Measurements from ENCODE around the gene TMEM131.

Gene TMEM131

GRCh38 chr2:97735161-97735561 is 260.6 kb downstream of the TMEM131 start:
- no peak for DNase-seq (ENCODE audit: extremely low read depth, insufficient read length)
- no peaks in the 10 kb centered on the region for H3K36me3 ChIP-seq (ENCODE audit: control insufficient read depth, insufficient read depth, low read length)
- TF ChIP-seq CTCF (IDR thresholded peaks at IDR 0.05; ENCODE audit: insufficient read depth, low read length, poor library complexity, severe bottlenecking), result no peak
- no peaks in the 10 kb centered on the region for H3K27me3 ChIP-seq (replicated peaks; ENCODE audit: control insufficient read depth, insufficient read depth, low read length)
- no peak overlapping the region for H3K4me3 ChIP-seq (replicated peaks; ENCODE audit: low read depth, low read length)

DNA sequence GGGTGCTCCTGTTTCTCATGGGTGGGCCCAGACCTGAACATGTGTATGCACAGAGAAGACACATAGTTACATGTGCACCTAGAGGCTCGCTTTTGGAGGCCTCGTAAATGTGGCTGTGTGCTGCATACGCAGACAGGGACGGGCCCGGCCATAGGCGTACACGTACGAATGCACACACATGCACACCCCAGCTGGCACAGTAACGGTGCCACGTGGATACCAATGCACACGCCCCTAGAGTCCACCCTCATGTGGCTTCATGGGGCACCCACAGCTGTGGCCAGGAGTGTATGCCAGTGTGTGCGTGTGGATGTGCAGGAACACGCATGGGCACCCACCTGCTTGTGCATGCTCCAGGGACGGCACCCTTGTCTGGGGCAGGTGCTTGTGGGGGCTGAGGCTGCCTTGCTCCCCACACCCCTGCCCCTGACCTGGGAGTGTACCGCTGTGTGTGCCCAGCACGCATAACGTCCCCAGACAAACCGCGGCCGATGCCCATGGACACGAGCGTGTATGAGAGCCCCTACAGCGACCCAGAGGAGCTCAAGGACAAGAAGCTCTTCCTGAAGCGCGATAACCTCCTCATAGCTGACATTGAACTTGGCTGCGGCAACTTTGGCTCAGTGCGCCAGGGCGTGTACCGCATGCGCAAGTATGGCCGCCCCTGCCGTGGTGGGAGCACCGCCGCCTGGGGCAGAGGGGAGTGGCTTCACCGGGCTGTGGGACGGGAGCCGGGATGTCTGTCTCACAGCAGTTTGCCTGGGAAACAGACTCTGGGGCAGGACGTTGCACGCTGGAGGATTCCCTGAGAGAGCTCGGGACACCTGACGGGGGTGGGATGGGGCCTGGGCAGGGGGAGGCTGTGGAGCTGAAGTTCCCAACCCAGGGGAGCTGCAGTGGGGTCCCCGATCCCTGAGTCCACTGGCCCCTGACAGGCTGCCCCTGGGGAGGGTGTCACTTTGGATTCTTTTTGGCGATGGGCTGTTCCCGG is 261.4 kb downstream of the TMEM131 start:
- Histone ChIP-seq H3K27me3 (replicated peaks; ENCODE audit: control insufficient read depth, insufficient read depth, low read length) (no peaks in the 10 kb centered on the region), H3K4me3 (replicated peaks; ENCODE audit: low read depth, low read length) (no peak overlapping the region), H3K36me3 (ENCODE audit: control insufficient read depth, insufficient read depth, low read length) (no peaks in the 10 kb centered on the region)
- TF ChIP-seq CTCF (IDR thresholded peaks at IDR 0.05; ENCODE audit: insufficient read depth, low read length, poor library complexity, severe bottlenecking), result no peak
- DNase-seq (ENCODE audit: extremely low read depth, insufficient read length), result no peak

DNA sequence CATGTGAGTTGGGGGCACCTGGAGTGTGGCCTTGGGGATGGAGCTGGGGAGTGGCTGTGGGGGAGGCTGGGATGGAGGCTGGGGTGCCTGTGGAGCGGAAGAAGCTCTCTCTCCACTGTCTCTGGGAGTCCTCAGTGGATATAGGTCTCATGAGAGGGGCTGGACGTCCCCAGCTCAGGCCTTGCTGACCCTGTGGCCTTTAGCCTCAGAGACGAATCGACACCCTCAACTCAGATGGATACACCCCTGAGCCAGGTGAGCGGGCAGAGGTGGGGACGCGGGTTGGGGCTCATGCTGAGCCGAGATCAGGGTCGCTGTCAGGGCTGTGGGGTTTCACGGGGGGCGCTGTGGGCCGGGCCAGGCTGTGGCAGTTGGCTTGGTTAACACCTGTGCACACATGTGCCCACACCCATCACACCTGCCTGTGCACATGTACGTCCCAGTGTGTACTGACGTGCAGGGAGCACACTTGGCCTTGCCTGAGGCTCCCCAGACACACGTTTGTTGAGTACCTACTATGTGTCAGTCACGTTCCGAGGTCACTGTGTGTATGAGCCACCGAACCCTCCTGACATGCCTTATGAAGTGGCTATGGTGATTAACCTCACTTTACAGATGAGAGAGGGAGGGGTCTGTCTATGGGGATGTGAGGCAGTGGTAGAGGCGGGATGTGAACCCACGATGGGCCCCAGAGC is 262.3 kb downstream of the TMEM131 start:
- no peak for DNase-seq (ENCODE audit: extremely low read depth, insufficient read length)
- no peak for TF ChIP-seq CTCF (IDR thresholded peaks at IDR 0.05; ENCODE audit: insufficient read depth, low read length, poor library complexity, severe bottlenecking)
- Histone ChIP-seq H3K4me3 (replicated peaks; ENCODE audit: low read depth, low read length) (no peak overlapping the region), H3K27me3 (replicated peaks; ENCODE audit: control insufficient read depth, insufficient read depth, low read length) (no peaks in the 10 kb centered on the region), H3K36me3 (ENCODE audit: control insufficient read depth, insufficient read depth, low read length) (no peaks in the 10 kb centered on the region)

DNA sequence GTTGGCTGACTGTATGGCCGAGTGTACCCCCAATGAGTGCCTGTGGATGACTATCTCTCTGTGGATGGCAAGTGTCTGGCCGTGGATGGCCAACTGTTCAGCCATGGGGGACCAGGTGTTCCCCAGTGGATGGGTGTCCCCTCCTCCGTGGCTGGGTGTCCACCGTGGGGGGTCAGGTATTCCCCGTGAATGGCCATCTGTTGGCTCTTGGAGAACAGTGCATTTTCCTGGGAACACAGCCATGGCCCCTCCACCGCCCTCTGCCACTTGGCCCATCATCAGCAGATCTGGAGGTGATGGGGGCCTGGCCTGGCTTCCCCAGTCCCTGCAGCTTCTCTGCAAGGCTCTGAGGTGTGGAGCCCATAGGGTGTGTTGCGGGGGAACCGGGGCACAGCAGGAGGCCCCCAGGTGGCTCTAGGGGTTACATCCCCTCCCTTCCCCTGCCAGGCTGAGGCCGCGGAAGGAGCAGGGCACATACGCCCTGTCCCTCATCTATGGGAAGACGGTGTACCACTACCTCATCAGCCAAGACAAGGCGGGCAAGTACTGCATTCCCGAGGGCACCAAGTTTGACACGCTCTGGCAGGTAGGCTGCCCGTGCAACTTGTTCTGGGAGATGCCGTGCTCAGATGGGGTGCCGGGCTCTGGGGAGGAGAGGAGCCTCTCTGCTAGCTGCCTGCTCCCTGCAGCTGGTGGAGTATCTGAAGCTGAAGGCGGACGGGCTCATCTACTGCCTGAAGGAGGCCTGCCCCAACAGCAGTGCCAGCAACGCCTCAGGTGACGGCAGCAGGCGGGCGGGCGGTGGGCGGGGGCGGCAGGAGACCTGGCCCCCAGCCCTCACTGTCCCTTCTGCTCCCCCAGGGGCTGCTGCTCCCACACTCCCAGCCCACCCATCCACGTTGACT is 263.1 kb downstream of the TMEM131 start:
- no peak for TF ChIP-seq CTCF (IDR thresholded peaks at IDR 0.05; ENCODE audit: insufficient read depth, low read length, poor library complexity, severe bottlenecking)
- no peak for DNase-seq (ENCODE audit: extremely low read depth, insufficient read length)
- Histone ChIP-seq H3K27me3 (replicated peaks; ENCODE audit: control insufficient read depth, insufficient read depth, low read length) (no peaks in the 10 kb centered on the region), H3K4me3 (replicated peaks; ENCODE audit: low read depth, low read length) (no peak overlapping the region), H3K36me3 (ENCODE audit: control insufficient read depth, insufficient read depth, low read length) (no peaks in the 10 kb centered on the region)

DNA sequence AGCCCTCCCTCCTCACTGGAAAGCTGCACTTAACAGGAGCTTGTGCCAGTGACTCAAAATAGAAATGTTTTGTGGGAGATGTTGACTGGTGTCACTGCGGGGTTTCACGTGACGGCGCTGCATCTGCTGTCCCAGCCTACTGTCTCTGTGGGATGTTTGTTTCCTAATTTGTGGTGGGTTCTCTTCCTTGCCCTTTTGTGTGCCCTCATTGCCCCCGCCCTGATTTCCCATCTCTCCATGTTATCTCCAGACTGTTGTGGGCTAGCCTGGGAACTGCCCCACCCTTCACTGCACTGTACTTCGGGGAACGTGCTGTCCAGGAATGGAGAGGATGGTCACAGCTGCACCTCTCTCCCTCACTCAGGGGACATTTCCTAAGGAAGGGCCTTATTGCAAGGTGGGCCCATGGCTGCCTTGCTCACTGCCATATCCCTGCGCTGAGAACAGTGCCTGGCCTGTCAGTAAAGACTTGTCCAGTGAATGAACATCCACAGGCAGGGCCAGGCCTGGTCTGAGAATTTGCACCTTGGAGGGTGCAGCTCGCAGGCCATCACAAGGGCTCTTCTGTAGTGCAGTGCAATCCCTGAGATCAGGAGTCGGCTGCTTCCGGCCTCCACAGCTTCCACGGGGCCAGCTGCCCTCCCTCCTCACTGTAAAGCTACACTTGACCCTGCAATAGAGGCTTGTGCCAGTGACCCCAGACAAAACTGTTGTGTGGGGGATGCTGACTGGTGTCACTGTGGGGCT is 264.3 kb downstream of the TMEM131 start:
- no peak for TF ChIP-seq CTCF (IDR thresholded peaks at IDR 0.05; ENCODE audit: insufficient read depth, low read length, poor library complexity, severe bottlenecking)
- no peak for DNase-seq (ENCODE audit: extremely low read depth, insufficient read length)
- no peaks in the 10 kb centered on the region for H3K36me3 ChIP-seq (ENCODE audit: control insufficient read depth, insufficient read depth, low read length)
- no peaks in the 10 kb centered on the region for H3K27me3 ChIP-seq (replicated peaks; ENCODE audit: control insufficient read depth, insufficient read depth, low read length)
- no peak overlapping the region for H3K4me3 ChIP-seq (replicated peaks; ENCODE audit: low read depth, low read length)

Measured in GM06990 (cell line).